Osteoblast (primary cell): ENCODE results near the gene COL4A5. TPM values are rescaled to one million over a fixed set of nuclear protein-coding genes. Genes with fewer than 3 reads are reported as not detected.
A peak's percentile ranks its signal among the peaks of the same experiment; 100 is the strongest.
"Not testable (repeated sequence)": the region's sequence is repeated elsewhere in the genome, so short reads cannot be mapped to it uniquely, and the experiment has no call there.

Source experiments
- DNase-seq: peaks from one replicate; pipeline ENCODE4 v3.0.0; 2011; ENCODE audit warnings: low spot score, mixed read lengths; ENCODE audit not compliant: insufficient read length; ENCODE audit errors: missing footprints
- H2AFZ ChIP-seq: 2 replicates; pipeline ENCODE4 v1.6.0; 2011; ENCODE audit warnings: mild to moderate bottlenecking, low read length
- H3K27ac ChIP-seq: 2 replicates; pipeline ENCODE4 v1.5.1; 2011; ENCODE audit warnings: mild to moderate bottlenecking, low read depth, low read length, moderate library complexity
- H3K27me3 ChIP-seq: 2 replicates; pipeline ENCODE4 v1.6.0; 2012; ENCODE audit warnings: mild to moderate bottlenecking, control low read depth, inconsistent platforms, low read length, moderate library complexity; ENCODE audit not compliant: insufficient read depth
- H3K36me3 ChIP-seq: 2 replicates; pipeline ENCODE4 v1.5.1; 2011; ENCODE audit warnings: mild to moderate bottlenecking, low read length, control low read depth, moderate library complexity; ENCODE audit not compliant: insufficient read depth
- H3K4me1 ChIP-seq: 2 replicates; pipeline ENCODE4 v1.5.1; 2011; ENCODE audit warnings: mild to moderate bottlenecking, low read length, control low read depth, moderate library complexity; ENCODE audit not compliant: insufficient read depth
- H3K4me2 ChIP-seq: 2 replicates; pipeline ENCODE4 v1.6.0; 2011; ENCODE audit warnings: mild to moderate bottlenecking, low read length; ENCODE audit not compliant: insufficient read depth
- H3K4me3 ChIP-seq: fragments of 200-600 bp; sonication (generic); 3 replicates; pipeline ENCODE4 v1.5.1; 2012; ENCODE audit warnings: mild to moderate bottlenecking, low read length, inconsistent platforms; ENCODE audit not compliant: insufficient read depth
- H3K79me2 ChIP-seq: 2 replicates; pipeline ENCODE4 v1.6.0; 2012; ENCODE audit warnings: mild to moderate bottlenecking, low read length, control low read depth, inconsistent platforms; ENCODE audit not compliant: insufficient read depth
- H3K9me3 ChIP-seq: 2 replicates; pipeline ENCODE4 v1.5.1; 2011; ENCODE audit warnings: low read depth, low read length, control low read depth
- H4K20me1 ChIP-seq: 2 replicates; pipeline ENCODE4 v1.6.0; 2012; ENCODE audit warnings: mild to moderate bottlenecking, low read length, control low read depth; ENCODE audit not compliant: insufficient read depth
- total RNA-seq: library from RNA; depleted of rRNA; stranded (reverse); fragments of >200 nt; gene quantifications from 2 replicates; pipeline ENCODE4 v1.2.3, GENCODE V29; 2012
- TF ChIP-seq, protein P1 (sequence below): IDR thresholded peaks from 2 replicates; pipeline ENCODE4 v1.5.1; 2011; ENCODE audit warnings: mild to moderate bottlenecking, low read depth, low read length, moderate library complexity; ENCODE audit errors: extremely low read depth

The COL4A5 gene
- total RNA-seq, result under 0.01 and 0.36 TPM in 2 replicates

DNA sequence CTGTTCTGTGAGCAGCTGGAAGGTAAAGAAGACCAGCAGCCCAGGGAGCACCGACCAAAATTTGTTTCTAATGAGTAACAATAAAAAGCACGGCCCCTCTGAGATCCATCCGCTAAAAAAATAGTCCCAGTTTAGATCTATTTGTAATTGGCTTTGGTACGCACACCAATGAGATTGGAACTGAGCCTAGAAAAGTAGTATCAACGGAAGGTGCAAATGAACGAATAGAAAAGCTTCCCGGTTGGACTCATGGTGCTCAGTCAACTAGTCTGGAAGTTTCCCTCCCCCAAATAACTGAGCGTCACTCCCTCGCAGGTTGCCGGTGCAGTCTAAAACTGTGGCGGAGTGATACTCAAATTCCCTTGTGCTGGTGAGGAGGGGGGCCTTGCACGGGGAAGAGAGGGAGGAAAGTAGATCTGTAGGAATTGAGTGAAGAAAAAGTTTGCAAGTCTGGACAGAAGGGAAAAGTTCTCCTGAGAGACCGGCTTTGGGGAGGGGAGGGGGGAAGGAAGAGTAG is at the start of gene COL4A5:
Gene COL4A5, plus strand, starts transcription at position 413 of the 517 bp plus-strand sequence. CDS start 288 bp downstream, outside the sequence.
- Histone ChIP-seq H3K4me3 (peak within 1 kb of the TSS; percentile 42), H3K27ac (no peak within 1 kb of the TSS), H4K20me1 (no peaks in the 10 kb centered on the region), H3K4me1 (no peaks in the 10 kb centered on the region), H3K36me3 (no peaks in the 10 kb centered on the region), H3K9me3 (no peaks in the 10 kb centered on the region), H3K27me3 (peaks cover 30% of the 10 kb centered on the region), H2AFZ (no peak within 1 kb of the TSS), H3K79me2 (no peaks in the 10 kb centered on the region), H3K4me2 (peak within 1 kb of the TSS; percentile 49)
- DNase-seq, result no peak
- TF ChIP-seq, protein P1, sequence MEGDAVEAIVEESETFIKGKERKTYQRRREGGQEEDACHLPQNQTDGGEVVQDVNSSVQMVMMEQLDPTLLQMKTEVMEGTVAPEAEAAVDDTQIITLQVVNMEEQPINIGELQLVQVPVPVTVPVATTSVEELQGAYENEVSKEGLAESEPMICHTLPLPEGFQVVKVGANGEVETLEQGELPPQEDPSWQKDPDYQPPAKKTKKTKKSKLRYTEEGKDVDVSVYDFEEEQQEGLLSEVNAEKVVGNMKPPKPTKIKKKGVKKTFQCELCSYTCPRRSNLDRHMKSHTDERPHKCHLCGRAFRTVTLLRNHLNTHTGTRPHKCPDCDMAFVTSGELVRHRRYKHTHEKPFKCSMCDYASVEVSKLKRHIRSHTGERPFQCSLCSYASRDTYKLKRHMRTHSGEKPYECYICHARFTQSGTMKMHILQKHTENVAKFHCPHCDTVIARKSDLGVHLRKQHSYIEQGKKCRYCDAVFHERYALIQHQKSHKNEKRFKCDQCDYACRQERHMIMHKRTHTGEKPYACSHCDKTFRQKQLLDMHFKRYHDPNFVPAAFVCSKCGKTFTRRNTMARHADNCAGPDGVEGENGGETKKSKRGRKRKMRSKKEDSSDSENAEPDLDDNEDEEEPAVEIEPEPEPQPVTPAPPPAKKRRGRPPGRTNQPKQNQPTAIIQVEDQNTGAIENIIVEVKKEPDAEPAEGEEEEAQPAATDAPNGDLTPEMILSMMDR, result no peak

- not testable (repeated sequence) for H3K79me2 ChIP-seq, H3K4me2 ChIP-seq, H3K36me3 ChIP-seq, H4K20me1 ChIP-seq, H2AFZ ChIP-seq, DNase-seq, H3K27me3 ChIP-seq, H3K4me1 ChIP-seq, H3K27ac ChIP-seq, H3K9me3 ChIP-seq, H3K4me3 ChIP-seq
These were observed 48.5 kb upstream of the COL4A5 start for GRCh38 chrX:108390976-108391717.

DNA sequence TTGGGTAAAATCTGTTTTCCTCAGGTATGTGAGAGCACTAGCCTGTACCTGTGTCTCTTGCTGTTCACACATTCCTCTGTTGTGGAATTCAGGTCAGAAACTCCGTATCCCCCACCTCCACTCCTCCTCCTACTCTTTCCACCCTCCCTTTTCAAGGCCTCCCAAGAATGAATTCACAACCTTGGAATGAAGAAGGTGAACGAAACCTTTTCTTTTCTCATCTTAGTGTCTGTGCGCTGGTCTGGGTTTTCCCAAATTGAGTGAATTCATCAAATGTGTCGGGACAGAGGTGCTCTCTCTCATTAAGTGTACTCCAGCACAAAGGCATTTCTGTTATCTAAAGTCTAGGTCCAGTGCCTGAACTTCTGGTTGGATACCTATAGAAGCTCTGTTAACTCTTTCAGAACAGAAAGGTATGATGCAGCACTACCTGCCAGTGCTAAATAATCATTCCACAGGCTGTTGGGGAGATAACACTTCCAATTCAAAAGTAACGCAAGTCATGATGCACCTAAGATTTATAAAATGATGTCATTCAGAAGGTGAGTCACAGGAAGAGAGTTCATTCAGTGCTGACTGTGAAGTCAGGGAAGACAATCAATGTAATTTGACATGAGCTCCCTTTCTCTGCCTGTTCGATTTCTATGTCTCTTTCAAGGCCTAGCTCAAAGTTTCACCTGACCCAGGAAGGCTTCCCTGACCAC is 43.3 kb upstream of the COL4A5 start:
- TF ChIP-seq, protein P1, result no peak
- H3K4me2 ChIP-seq, result no peak overlapping the region
- no peaks in the 10 kb centered on the region for H3K4me1 ChIP-seq
- H3K4me3 ChIP-seq, result no peak overlapping the region
- H3K27ac ChIP-seq, result no peak overlapping the region
- H2AFZ ChIP-seq, result no peak overlapping the region
- H3K79me2 ChIP-seq, result no peaks in the 10 kb centered on the region
- DNase-seq, result no peak
- no peaks in the 10 kb centered on the region for H4K20me1 ChIP-seq
- H3K36me3 ChIP-seq, result no peaks in the 10 kb centered on the region
- peaks cover 4% of the 10 kb centered on the region for H3K27me3 ChIP-seq
- H3K9me3 ChIP-seq, result no peaks in the 10 kb centered on the region

DNA sequence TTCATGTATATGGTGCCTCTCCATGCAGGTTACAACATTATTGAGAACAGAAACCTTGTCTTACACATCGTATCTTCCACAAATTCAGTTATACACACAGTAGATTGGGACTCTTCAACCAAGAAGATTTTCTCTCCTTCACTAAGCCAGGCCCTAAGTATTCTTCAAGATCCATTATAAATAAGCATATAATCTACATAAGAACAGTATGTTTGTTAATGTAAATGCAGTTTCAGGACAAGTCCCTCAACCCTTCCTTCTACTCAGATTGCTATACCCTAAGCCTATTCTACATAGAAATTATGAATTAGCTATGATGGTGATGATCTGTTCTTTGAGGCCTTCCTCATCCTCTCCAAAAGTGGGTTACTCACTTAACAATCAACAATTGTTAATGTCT is 42.7 kb upstream of the COL4A5 start:
- Histone ChIP-seq H3K27ac (no peak overlapping the region), H3K4me2 (no peak overlapping the region), H4K20me1 (no peaks in the 10 kb centered on the region), H3K9me3 (no peaks in the 10 kb centered on the region), H3K27me3 (peaks cover 4% of the 10 kb centered on the region), H3K4me1 (no peaks in the 10 kb centered on the region), H3K79me2 (no peaks in the 10 kb centered on the region), H3K4me3 (no peak overlapping the region), H3K36me3 (no peaks in the 10 kb centered on the region), H2AFZ (no peak overlapping the region)
- DNase-seq, result no peak
- TF ChIP-seq, protein P1, result no peak
